Measurements from ENCODE around the gene PNMT.

PNMT gene

GRCh38 chr17:39670746-39671145 is 2.5 kb downstream of the PNMT start:
- DNase-seq: no peak

DNA sequence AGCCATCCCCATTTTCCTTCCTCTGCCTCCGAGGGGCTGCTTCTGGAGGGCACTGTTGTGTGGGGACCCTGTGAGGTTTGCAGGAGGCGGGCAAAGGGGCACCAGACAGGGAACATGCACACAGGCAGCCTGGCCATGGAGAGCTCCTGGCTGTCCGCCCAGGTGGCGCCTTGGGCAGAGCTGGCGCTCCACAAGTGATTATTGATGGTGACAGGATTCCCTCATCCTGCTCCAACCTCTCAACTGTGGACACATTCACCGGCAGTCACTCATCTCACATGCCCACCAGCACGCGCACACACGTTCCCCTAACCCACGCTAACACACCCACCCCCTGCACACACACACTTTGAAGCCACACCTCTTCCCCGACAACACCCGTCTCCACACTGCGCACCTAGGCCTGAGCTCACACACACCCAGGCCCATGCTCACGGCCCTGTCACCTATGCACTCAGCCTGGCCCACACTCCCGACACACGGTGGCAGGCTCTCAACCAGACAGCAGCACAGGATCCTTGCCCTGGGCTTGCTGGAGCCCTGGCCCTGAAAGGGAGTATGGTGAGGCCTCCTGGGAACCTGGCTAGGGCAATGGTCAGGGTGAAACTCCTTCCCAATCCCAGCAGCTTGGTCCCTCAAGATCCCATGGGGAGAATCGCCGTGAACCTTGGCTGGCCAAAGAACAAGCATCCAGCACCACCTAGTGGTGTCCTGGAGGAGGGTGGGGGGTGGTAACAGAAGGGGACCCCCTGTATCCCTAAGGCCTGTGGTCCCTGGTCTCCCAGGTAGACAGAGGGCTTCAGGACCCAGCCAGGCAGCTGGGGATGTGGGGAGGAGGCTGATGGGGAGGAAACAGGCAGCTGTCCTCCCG is 3.6 kb downstream of the PNMT start:
- DNase-seq: peak in 1 of 2 donors; percentile 44

- DNase-seq: no peak
These were observed 4.5 kb downstream of the PNMT start for GRCh38 chr17:39672522-39673334.

- no peak for DNase-seq
These were observed 5.3 kb downstream of the PNMT start for GRCh38 chr17:39673335-39674081.

- no peak for DNase-seq
These were observed 5.9 kb downstream of the PNMT start for GRCh38 chr17:39674179-39674578.

- no peak for DNase-seq
These were observed 6.6 kb downstream of the PNMT start for GRCh38 chr17:39674702-39675389.

DNA sequence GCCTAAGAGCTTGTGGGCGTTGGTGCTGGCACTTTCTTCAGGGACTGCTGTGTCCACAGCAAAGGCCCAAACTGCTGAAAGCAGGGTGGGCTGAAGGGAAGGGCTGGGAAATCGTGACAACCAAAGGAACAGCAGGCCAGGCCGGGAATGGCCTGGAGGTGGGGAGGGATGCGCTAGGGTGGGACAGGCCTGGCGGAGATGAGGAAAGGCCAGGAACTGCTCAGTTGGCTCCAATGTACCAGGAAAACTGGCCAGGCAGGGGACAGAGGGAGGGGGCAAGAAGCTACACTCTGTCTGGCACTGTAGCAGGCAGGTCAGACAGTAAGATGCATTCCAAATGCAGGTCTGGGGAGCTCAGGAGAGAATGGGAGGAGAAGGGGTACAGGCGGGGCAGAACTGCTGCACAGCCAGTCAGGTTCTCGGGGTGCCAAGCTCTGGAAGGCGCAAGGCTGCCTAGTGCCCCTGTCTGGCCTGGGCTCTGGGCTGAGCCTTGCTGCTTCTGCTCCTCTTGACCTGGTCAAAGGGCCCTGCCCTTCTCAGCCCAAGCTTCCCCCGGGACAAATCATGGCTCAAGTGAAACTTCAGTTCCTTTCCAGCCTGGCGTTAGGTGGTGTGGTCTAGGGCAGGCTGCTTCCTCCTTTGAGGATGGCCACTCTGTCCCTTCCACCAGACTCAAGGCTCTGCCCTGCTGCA is 7.3 kb downstream of the PNMT start:
- DNase-seq: no peak

- DNase-seq: peak; percentile 22 to 60
These were observed 8.1 kb downstream of the PNMT start for GRCh38 chr17:39676198-39676819.

GRCh38 chr17:39677072-39677471 is 8.8 kb downstream of the PNMT start:
- DNase-seq: no peak

- no peak for DNase-seq
These were observed 9.5 kb downstream of the PNMT start for GRCh38 chr17:39677542-39678339.

DNA sequence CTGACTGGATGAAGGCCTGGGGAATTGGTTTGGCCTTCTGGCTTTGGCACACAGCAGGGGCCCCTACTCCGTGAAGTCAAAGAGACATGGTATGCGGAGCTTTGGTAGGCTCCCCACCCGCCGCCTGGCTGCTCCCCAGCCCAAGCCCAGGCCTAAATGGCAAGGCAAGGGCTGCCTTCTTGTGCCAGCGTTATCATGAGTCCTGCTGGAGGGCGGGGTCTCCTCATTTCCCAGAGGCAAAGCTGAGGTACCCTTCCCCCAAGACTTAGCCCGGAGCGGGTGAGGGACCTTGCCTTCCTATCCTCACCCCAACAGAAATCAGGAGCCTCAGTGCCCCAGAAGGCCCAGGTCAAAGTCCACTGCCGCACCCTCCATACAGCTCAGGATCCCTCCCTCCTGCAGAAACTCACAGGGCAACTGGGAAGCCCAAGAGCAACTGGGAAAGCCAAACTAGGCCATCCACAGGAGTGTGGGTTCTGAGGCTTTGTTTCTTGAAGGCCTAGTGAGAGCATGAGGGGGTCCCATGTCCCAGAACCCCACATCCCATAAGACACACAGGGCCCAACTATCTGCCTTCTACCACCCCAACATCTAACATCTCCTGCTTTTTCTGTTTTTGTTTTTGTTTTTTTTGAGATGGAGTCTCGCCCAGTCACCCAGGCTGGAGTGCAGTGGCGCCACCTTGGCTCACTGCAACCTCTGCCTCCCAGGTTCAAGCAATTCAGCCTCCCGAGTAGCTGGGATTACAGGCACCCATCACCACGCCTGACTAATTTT is 10.3 kb downstream of the PNMT start:
- no peak for DNase-seq

- DNase-seq: no peak
These were observed 11.4 kb downstream of the PNMT start for GRCh38 chr17:39679521-39680192.

- no peak for DNase-seq
These were observed 15.2 kb downstream of the PNMT start for GRCh38 chr17:39683295-39683939.

GRCh38 chr17:39684369-39685192 is 16.3 kb downstream of the PNMT start:
- DNase-seq: no peak

- no peak for DNase-seq
These were observed 18.9 kb downstream of the PNMT start for GRCh38 chr17:39687101-39687545.

- peak; percentile 86 to 87 for DNase-seq
These were observed 19.6 kb downstream of the PNMT start, which contains the start of gene PGAP3 for GRCh38 chr17:39687546-39688474. Gene PGAP3, minus strand, starts transcription at chr17:39688057. Its CDS starts 43 bp downstream, at chr17:39688014.
